GM19397 (cell line): ENCODE data around the gene MGST3.
A peak's percentile ranks its signal among the peaks of the same experiment; 100 is the strongest.
"Not testable (repeated sequence)": the region's sequence is repeated elsewhere in the genome, so short reads cannot be mapped to it uniquely, and the experiment has no call there.

Experiments
- ATAC-seq: cut with Tn5 transposase; IDR thresholded peaks from one replicate; pipeline ENCODE4 v1.9.1; 2021; ENCODE audit warnings: mild to moderate bottlenecking, moderate library complexity; ENCODE audit not compliant: unreplicated experiment

MGST3 gene

GRCh38 chr1:165695031-165695430, 64.0 kb downstream of the MGST3 start:
- no peak for ATAC-seq

GRCh38 chr1:165696625-165697100, 65.6 kb downstream of the MGST3 start:
- no peak for ATAC-seq

GRCh38 chr1:165697491-165697880, 66.5 kb downstream of the MGST3 start:
- no peak for ATAC-seq

- peak; percentile 95 for ATAC-seq
Measured at GRCh38 chr1:165697881-165698760, 67.1 kb downstream of the MGST3 start, which contains the start of gene ALDH9A1. TSS of gene ALDH9A1 (minus strand) at chr1:165698562. CDS start at chr1:165698558, 4 bp downstream.

- ATAC-seq, result no peak
Measured at GRCh38 chr1:165698761-165699052, 67.7 kb downstream of the MGST3 start.

- ATAC-seq, result no peak
Measured at GRCh38 chr1:165699577-165699976, 68.5 kb downstream of the MGST3 start.

- not testable (repeated sequence) for ATAC-seq
Measured at GRCh38 chr1:165701922-165702321, 70.9 kb downstream of the MGST3 start.

- no peak for ATAC-seq
Measured at GRCh38 chr1:165703648-165704047, 72.6 kb downstream of the MGST3 start.
